Testis (tissue), 3 donors: ENCODE data around the gene TRPM2. TPM values are rescaled to one million over a fixed set of nuclear protein-coding genes. Genes with fewer than 3 reads are reported as not detected.

ENCODE experiments used
- DNase-seq: peaks from one replicate; pipeline ENCODE4 v3.0.0-alpha.2; 2019
- H3K27ac ChIP-seq, 2 donors: fragments of 200-600 bp; sonication (generic); one replicate each; pipeline ENCODE4 v1.5.1; 2019
- H3K27me3 ChIP-seq: fragments of 200-600 bp; sonication (generic); one replicate; pipeline ENCODE4 v1.5.1; 2019
- H3K36me3 ChIP-seq: fragments of 200-600 bp; sonication (generic); one replicate; pipeline ENCODE4 v1.5.1; 2017; ENCODE audit warnings: low read depth; ENCODE audit errors: missing control alignments
- H3K4me1 ChIP-seq: fragments of 200-600 bp; sonication (generic); one replicate; pipeline ENCODE4 v1.5.1; 2019
- H3K4me3 ChIP-seq, 2 donors: fragments of 200-600 bp; sonication (generic); one replicate each; pipeline ENCODE4 v1.5.1; 2017 to 2019
- H3K9me3 ChIP-seq: fragments of 200-600 bp; sonication (generic); one replicate; pipeline ENCODE4 v1.5.1; 2017
- POLR2A ChIP-seq: fragments of 450-650 bp; IDR thresholded peaks from one replicate; pipeline ENCODE4 v1.6.1; 2017; ENCODE audit warnings: antibody characterized with exemption, mild to moderate bottlenecking, moderate library complexity
- WGBS, 2 donors: methylation state at CpG; one replicate each; pipeline ENCODE4 v1.1.5; 2018; 5-methylcytosine and 5-hydroxymethylcytosine counted together
- intact Hi-C: fragments of 100-400 bp; cut with DNase I; formaldehyde crosslinking; loops from one replicate; pipeline ENCODE4 v1.15.1; 2023; ENCODE audit warnings: low total_unique reads
- polyA plus RNA-seq: library from polyadenylated mRNA; stranded (reverse); fragments of 350-450 nt; fragmentation: Illumina TruSeq; extraction: RNeasy Lipid Tissue Mini Kit (QIAGEN cat#74804); gene quantifications from one replicate; pipeline ENCODE4 v1.2.3, GENCODE V29; 2014; ENCODE audit warnings: low read depth, low replicate concordance; ENCODE audit not compliant: insufficient read depth
- total RNA-seq, 2 donors: library from RNA; depleted of rRNA; stranded (reverse); fragments of >200 nt; gene quantifications; one replicate each; pipeline ENCODE4 v1.2.3, GENCODE V29; 2016
- TF ChIP-seq, protein P1 (sequence below), 3 experiments: fragments of 450-650 bp in 2 of 3; fragments of 200-600 bp in 1 of 3; sonication (generic) in 1 of 3; IDR thresholded peaks; one replicate each; pipeline ENCODE4 v1.5.1; 2016 to 2019; ENCODE audit warnings: antibody characterized with exemption in 3 of 3, mild to moderate bottlenecking in 2 of 3, moderate library complexity in 1 of 3

TRPM2 gene
- total and polyA plus RNA-seq, 3 donors from 2014 or later = 3.0 to 4.9 (median 3.9) TPM

- intact Hi-C loops = no loop called here
- WGBS, 2 donors = 83% methylated on average over 14 of the region's 14 CpGs
- Histone ChIP-seq H3K4me3 (no peak overlapping the region), H3K27me3 (no peaks in the 10 kb centered on the region), H3K27ac (no peak overlapping the region), H3K9me3 (no peaks in the 10 kb centered on the region), H3K4me1 (no peaks in the 10 kb centered on the region), H3K36me3 (no peaks in the 10 kb centered on the region)
- DNase-seq = no peak
- TF ChIP-seq, protein P1, sequence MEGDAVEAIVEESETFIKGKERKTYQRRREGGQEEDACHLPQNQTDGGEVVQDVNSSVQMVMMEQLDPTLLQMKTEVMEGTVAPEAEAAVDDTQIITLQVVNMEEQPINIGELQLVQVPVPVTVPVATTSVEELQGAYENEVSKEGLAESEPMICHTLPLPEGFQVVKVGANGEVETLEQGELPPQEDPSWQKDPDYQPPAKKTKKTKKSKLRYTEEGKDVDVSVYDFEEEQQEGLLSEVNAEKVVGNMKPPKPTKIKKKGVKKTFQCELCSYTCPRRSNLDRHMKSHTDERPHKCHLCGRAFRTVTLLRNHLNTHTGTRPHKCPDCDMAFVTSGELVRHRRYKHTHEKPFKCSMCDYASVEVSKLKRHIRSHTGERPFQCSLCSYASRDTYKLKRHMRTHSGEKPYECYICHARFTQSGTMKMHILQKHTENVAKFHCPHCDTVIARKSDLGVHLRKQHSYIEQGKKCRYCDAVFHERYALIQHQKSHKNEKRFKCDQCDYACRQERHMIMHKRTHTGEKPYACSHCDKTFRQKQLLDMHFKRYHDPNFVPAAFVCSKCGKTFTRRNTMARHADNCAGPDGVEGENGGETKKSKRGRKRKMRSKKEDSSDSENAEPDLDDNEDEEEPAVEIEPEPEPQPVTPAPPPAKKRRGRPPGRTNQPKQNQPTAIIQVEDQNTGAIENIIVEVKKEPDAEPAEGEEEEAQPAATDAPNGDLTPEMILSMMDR (IDR thresholded peaks at IDR 0.05) = no peak
- TF ChIP-seq POLR2A = no peak
Observed at GRCh38 chr21:44482581-44483287, 129.3 kb downstream of the TRPM2 start.

- WGBS, 2 donors = 52 to 67% methylated on average over 22 to 23 of the region's 28 CpGs
- no peak for DNase-seq
- intact Hi-C loops = no loop called here
- no peaks in the 10 kb centered on the region for H3K4me1 ChIP-seq
- H3K27me3 ChIP-seq = no peaks in the 10 kb centered on the region
- no peak overlapping the region for H3K4me3 ChIP-seq
- H3K27ac ChIP-seq = no peak overlapping the region
- TF ChIP-seq, protein P1 (IDR thresholded peaks at IDR 0.05) = no peak
- no peak for TF ChIP-seq POLR2A
- H3K9me3 ChIP-seq = no peaks in the 10 kb centered on the region
- H3K36me3 ChIP-seq = no peaks in the 10 kb centered on the region
Observed at GRCh38 chr21:44483288-44484237, 130.1 kb downstream of the TRPM2 start.

- Histone ChIP-seq H3K27ac (no peak overlapping the region), H3K9me3 (no peaks in the 10 kb centered on the region), H3K4me1 (no peaks in the 10 kb centered on the region), H3K27me3 (no peaks in the 10 kb centered on the region), H3K4me3 (peak overlapping the region; percentile 37 to 54), H3K36me3 (no peaks in the 10 kb centered on the region)
- DNase-seq = peak; percentile 55
- TF ChIP-seq, protein P1 (IDR thresholded peaks at IDR 0.05) = no peak
- no peak for TF ChIP-seq POLR2A
- WGBS, 2 donors = 65 to 74% methylated on average over 14 to 27 of the region's 43 CpGs
- intact Hi-C loops = no loop called here
Observed at GRCh38 chr21:44484498-44485253, 131.3 kb downstream of the TRPM2 start.

- no peak overlapping the region for H3K27ac ChIP-seq
Observed at GRCh38 chr21:44485254-44485793, 131.9 kb downstream of the TRPM2 start.

More at GRCh38 chr21:44485254-44485793, 131.9 kb downstream of the TRPM2 start:
- H3K4me1 ChIP-seq = no peaks in the 10 kb centered on the region
- H3K27me3 ChIP-seq = no peaks in the 10 kb centered on the region
- DNase-seq = peak; percentile 81
- TF ChIP-seq, protein P1 (IDR thresholded peaks at IDR 0.05) = peak in 1 of 3 experiments; percentile 23
- TF ChIP-seq POLR2A = no peak
- H3K9me3 ChIP-seq = no peaks in the 10 kb centered on the region
- intact Hi-C loops = no loop called here
- WGBS, 2 donors = 51 to 66% methylated on average over 20 to 25 of the region's 25 CpGs
- H3K36me3 ChIP-seq = no peaks in the 10 kb centered on the region
- peak overlapping the region; percentile 37 to 54 for H3K4me3 ChIP-seq
